ENCODE measurements around the gene EFCAB11.

- TF ChIP-seq POLR2A (IDR thresholded peaks at IDR 0.05; ENCODE audit: control extremely low read depth in 1 of 2, low read depth in 2 of 2, low read length in 2 of 2), result no peak
- TF ChIP-seq POLR2AphosphoS5 (IDR thresholded peaks at IDR 0.05; ENCODE audit: low read depth, low read length), result no peak
- no peak for TF ChIP-seq GABPA (IDR thresholded peaks at IDR 0.05; ENCODE audit: borderline replicate concordance, insufficient read depth, low read length)
- no peak for TF ChIP-seq CTCF (IDR thresholded peaks at IDR 0.05; ENCODE audit: control extremely low read depth in 1 of 3, insufficient read depth in 1 of 3, low read depth in 1 of 3, low read length in 3 of 3)
- TF ChIP-seq KDM1A (IDR thresholded peaks at IDR 0.05; ENCODE audit: borderline replicate concordance, low read length), result no peak
- no peak for TF ChIP-seq SP2 (IDR thresholded peaks at IDR 0.05; ENCODE audit: low read length)
- no peak for TF ChIP-seq EP300 (IDR thresholded peaks at IDR 0.05; ENCODE audit: borderline replicate concordance in 1 of 2, low read depth in 2 of 2, low read length in 2 of 2)
- no peak for TF ChIP-seq YY1 (IDR thresholded peaks at IDR 0.05; ENCODE audit: low read depth, low read length)
- TF ChIP-seq CEBPB (IDR thresholded peaks at IDR 0.05; ENCODE audit: low read depth, low read length), result no peak
- no peak for TF ChIP-seq EZH2 (IDR thresholded peaks at IDR 0.05; ENCODE audit: low read depth, low read length, severe bottlenecking)
- no peak for TF ChIP-seq MAX (IDR thresholded peaks at IDR 0.05)
- TF ChIP-seq MAFK (IDR thresholded peaks at IDR 0.05; ENCODE audit: low read depth, low read length), result no peak
- no peak for TF ChIP-seq FOSL1 (IDR thresholded peaks at IDR 0.05; ENCODE audit: insufficient read depth, low read depth, low read length)
Measured at GRCh38 chr14:89858089-89858488, 96.4 kb downstream of the EFCAB11 start.
